Gastrocnemius medialis (tissue), 4 donors: ENCODE results near the gene TRIM45.

Experiments used
- CTCF ChIP-seq, 5 experiments: fragments of 450-650 bp in 3 of 5; fragments of 200-600 bp in 2 of 5; sonication (generic) in 2 of 5; IDR thresholded peaks in 4 of 5; conservative IDR thresholded peaks in 1 of 5; 1 replicate in 4 of 5; 2 replicates in 1 of 5; pipeline ENCODE4 v1.5.1; 2016 to 2019; ENCODE audit warnings: antibody characterized with exemption in 5 of 5, mild to moderate bottlenecking in 3 of 5, moderate library complexity in 3 of 5
- POLR2A ChIP-seq, 2 donors: fragments of 450-650 bp; IDR thresholded peaks; one replicate each; pipeline ENCODE4 v1.6.1; 2017; ENCODE audit warnings: antibody characterized with exemption in 2 of 2, mild to moderate bottlenecking in 2 of 2, moderate library complexity in 2 of 2

DNA sequence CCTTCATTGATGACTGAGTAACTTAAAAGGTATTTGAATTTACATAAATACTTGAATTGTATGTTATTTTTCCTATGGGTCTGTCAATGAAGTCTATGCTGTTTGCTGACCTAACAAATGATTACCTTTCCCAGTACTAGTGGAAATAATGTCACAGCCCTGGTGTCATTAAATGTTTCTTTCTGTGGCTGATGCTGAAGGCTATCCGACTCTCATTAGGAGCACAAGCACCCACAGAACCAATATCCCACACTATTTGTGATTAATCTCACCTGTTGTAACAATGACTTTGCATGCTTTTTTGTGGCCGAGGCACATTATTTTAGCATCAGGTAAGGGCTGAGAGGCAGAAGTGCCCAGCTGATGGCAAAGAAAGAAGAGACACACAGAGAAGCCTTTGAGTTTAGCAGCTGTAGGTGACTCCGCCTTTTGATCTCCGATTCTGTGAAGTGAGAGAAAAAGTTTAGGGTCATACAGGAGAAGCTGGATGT is 25.8 kb upstream of the TRIM45 start:
- TF ChIP-seq CTCF (IDR thresholded peaks at IDR 0.05 in 4 of 5, conservative IDR thresholded peaks at IDR 0.05 in 1 of 5), result no peak
- no peak for TF ChIP-seq POLR2A (IDR thresholded peaks at IDR 0.05)
